ENCODE measurements around the gene HLA-C.

The HLA-C gene

GRCh38 chr6:31225735-31226134, 46.2 kb downstream of the HLA-C start:
- no peak for DNase-seq (ENCODE audit: extremely low spot score)
- POLR2A ChIA-PET, result no interaction called here
- TF ChIP-seq, protein P1, sequence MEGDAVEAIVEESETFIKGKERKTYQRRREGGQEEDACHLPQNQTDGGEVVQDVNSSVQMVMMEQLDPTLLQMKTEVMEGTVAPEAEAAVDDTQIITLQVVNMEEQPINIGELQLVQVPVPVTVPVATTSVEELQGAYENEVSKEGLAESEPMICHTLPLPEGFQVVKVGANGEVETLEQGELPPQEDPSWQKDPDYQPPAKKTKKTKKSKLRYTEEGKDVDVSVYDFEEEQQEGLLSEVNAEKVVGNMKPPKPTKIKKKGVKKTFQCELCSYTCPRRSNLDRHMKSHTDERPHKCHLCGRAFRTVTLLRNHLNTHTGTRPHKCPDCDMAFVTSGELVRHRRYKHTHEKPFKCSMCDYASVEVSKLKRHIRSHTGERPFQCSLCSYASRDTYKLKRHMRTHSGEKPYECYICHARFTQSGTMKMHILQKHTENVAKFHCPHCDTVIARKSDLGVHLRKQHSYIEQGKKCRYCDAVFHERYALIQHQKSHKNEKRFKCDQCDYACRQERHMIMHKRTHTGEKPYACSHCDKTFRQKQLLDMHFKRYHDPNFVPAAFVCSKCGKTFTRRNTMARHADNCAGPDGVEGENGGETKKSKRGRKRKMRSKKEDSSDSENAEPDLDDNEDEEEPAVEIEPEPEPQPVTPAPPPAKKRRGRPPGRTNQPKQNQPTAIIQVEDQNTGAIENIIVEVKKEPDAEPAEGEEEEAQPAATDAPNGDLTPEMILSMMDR (IDR thresholded peaks at IDR 0.05; ENCODE audit: control extremely low read depth, extremely low read depth, low read depth, missing control alignments), result no peak
- CTCF ChIA-PET, result no interaction called here

DNA sequence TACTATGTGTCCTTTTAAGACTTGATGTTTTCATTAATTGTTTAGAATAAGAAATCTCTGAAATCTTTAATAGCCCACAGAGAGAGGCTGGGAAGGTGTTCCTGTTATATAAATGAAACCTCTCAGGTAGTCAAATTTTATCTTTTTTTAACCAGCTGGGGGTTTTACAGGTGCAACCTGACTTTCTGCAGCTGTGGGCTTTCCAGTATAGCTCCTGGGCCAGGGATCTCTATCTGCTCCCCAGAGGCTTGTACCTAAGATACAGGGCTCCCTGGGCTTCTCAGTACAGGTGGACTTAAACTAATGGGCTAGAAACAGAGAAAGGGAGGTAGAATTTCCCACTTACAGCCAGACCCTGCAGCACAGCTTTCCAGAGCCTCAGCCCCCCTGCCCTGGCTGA, 49.4 kb downstream of the HLA-C start:
- CTCF ChIA-PET, result interaction anchor here (0.9 kb wide), 1 partner anchor 13 kb away, joined by 4 read pairs; no protein-coding TSS in a partner anchor
- DNase-seq (ENCODE audit: extremely low spot score), result no peak
- TF ChIP-seq, protein P1 (IDR thresholded peaks at IDR 0.05; ENCODE audit: control extremely low read depth, extremely low read depth, low read depth, missing control alignments), result no peak
- POLR2A ChIA-PET, result no interaction called here
